Measurements from ENCODE around the gene CHURC1.

CHURC1 gene

DNA sequence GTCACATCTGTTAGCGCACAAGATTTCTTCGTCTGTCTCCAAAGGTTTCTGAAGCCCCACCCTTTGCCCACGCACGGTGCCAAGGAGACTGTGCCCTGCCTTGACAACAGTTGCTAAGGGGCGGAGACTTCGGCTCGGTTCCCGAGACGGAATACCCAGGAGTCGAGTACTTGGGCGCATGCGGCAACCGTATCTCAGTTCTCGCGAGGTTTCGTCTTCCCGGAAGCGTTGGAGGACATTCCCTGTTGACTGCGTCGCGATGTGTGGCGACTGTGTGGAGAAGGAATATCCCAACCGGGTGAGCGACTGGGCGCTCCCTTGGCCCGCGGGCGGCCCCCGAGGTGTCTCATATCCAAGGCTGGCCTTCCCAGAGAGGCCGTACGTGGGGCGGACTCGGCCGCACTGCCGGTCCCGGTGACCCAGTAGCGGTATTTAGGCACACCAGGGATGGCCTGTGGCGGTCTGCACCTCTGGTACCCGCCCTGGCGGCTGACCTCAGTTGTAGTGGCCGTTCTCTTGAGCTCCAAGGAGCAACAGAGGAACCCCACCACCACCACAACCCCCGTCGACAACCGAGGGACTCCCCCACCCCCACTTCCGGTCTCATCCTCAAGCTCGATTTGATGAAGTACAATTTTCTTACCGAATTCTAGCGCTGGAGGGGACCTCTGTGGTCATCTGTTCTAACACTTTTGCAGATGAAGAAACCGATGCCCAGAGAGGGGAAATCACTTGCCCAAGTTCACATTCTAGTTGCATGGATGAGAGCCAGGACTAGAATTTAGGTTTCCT, at the start of gene CHURC1:
CHURC1 (plus strand) TSS at position 219 of the 792 bp plus-strand sequence; CDS start at position 260, 41 bp downstream.
- peak within 1 kb of the TSS; percentile 88 for H3K4me3 ChIP-seq (ENCODE audit: low read depth, low read length)
- peak; percentile 93 for DNase-seq (ENCODE audit: low read depth)
- in situ Hi-C loops (cut with HindIII; ENCODE audit: low sequenced_read_pairs): no loop called here
- TF ChIP-seq CTCF (IDR thresholded peaks at IDR 0.05; ENCODE audit: low read depth, low read length, missing control alignments): no peak

DNA sequence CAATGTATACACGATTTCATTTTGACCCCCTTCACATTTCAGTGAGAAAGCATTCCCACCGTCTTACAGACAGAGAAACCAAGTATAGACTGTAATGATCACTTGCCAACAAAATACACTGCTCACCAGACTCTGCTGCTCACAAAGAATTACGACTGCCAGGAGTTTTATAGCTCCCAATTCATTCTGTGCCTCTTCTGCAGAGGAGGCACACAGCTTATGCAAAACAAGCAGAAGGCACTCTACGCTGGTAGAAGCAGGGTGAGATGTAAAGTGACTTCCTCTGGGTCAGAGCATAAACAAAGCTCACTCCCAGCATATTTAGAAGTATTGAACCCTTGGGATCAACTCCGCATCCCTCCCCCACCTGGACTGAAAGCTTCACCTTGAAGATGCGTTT, 49.1 kb upstream of the CHURC1 start:
- no peak overlapping the region for H3K4me3 ChIP-seq (ENCODE audit: low read depth, low read length)
- in situ Hi-C loops (cut with HindIII; ENCODE audit: low sequenced_read_pairs): no loop called here
- no peak for TF ChIP-seq CTCF (IDR thresholded peaks at IDR 0.05; ENCODE audit: low read depth, low read length, missing control alignments)
- no peak for DNase-seq (ENCODE audit: low read depth)

GRCh38 chr14:64865992-64866391, 48.3 kb upstream of the CHURC1 start:
- no peak overlapping the region for H3K4me3 ChIP-seq (ENCODE audit: low read depth, low read length)
- DNase-seq (ENCODE audit: low read depth): no peak
- in situ Hi-C loops (cut with HindIII; ENCODE audit: low sequenced_read_pairs): no loop called here
- TF ChIP-seq CTCF (IDR thresholded peaks at IDR 0.05; ENCODE audit: low read depth, low read length, missing control alignments): no peak

DNA sequence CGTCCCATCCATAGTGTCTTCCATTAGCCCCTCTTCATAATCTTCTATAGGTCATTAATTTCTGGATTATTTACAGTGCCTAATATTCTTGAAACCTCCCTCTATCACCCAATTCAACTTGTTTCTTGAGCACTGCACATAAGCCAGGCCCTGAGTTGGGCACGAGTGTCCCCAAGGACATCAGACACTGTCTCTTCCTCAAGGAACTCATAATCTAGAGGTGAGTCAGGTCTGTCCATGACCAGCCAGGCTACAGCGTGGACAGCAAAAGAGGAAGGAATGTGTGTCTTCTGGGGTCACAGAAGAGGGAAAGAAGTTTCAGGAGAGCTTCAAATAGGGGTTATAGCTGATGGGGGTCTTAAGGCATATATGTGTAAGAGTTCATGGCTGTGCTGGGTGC, 47.1 kb upstream of the CHURC1 start:
- in situ Hi-C loops (cut with HindIII; ENCODE audit: low sequenced_read_pairs): no loop called here
- TF ChIP-seq CTCF (IDR thresholded peaks at IDR 0.05; ENCODE audit: low read depth, low read length, missing control alignments): no peak
- no peak overlapping the region for H3K4me3 ChIP-seq (ENCODE audit: low read depth, low read length)

GRCh38 chr14:64868379-64868778, 45.9 kb upstream of the CHURC1 start:
- in situ Hi-C loops (cut with HindIII; ENCODE audit: low sequenced_read_pairs): no loop called here
- H3K4me3 ChIP-seq (ENCODE audit: low read depth, low read length): no peak overlapping the region
- DNase-seq (ENCODE audit: low read depth): no peak
- no peak for TF ChIP-seq CTCF (IDR thresholded peaks at IDR 0.05; ENCODE audit: low read depth, low read length, missing control alignments)

More for the DNA sequence above, 47.1 kb upstream of the CHURC1 start:
- DNase-seq (ENCODE audit: low read depth): no peak

DNA sequence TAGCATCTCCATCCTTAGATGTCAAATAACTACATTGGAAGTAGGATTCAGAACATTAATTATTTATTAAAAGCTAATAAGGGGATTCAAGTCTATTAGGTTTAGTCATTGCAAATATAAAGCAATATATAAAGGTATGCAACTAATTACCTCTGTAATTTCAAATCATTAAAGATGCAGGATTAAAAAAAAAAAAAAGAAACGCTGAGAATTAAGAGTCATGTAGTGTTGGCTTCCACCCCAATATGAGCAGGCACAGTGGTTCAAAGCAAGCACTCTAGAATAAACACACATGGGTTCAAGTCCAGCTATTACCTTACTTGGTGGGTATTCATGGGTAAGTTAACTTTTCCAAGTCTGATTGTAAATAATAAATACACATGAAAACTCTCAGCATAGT, 45.4 kb upstream of the CHURC1 start:
- no peak for TF ChIP-seq CTCF (IDR thresholded peaks at IDR 0.05; ENCODE audit: low read depth, low read length, missing control alignments)
- H3K4me3 ChIP-seq (ENCODE audit: low read depth, low read length): no peak overlapping the region
- in situ Hi-C loops (cut with HindIII; ENCODE audit: low sequenced_read_pairs): no loop called here
- DNase-seq (ENCODE audit: low read depth): no peak

Measured in astrocyte of the cerebellum (primary cell).